Measurements from ENCODE around the gene MYO1E. TPM values are rescaled to one million over a fixed set of nuclear protein-coding genes. Genes with fewer than 3 reads are reported as not detected.
A peak's percentile ranks its signal among the peaks of the same experiment; 100 is the strongest.

Gene MYO1E
- total RNA-seq, 1 experiment from 2014 or later: 68.8 TPM

DNA sequence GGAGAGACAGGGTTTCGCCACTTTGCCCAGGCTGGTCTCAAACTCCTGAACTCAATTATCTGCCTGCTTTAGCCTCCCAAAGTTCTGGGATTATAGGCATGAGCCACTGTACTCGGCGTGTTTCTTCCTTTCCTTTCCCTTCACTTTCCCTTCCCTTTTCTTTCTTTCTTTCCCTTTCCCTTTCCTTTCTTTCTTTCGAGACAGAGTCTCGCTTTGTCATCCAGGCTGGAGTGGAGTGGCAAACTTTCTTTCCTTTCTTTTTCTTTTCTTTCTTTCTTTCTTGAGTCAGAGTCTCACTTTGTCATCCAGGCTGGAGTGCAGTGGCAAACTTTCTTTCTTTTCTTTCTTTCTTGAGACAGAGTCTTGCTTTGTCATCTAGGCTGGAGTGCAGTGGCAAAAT, 183.4 kb downstream of the MYO1E start:
- no peak for ATAC-seq
- no peak overlapping the region for H3K9ac ChIP-seq (ENCODE audit: low read length)
- no peak for DNase-seq
- peaks cover 28% of the 10 kb centered on the region for H3K4me1 ChIP-seq (ENCODE audit: insufficient read depth, low read length)
- no peaks in the 10 kb centered on the region for H3K9me2 ChIP-seq (replicated peaks; ENCODE audit: low read length)
- no peak overlapping the region for H3K27ac ChIP-seq (ENCODE audit: low read length)
- H4K20me1 ChIP-seq (ENCODE audit: low read length): no peaks in the 10 kb centered on the region
- H3K4me3 ChIP-seq (ENCODE audit: low read length): no peak overlapping the region
- no peaks in the 10 kb centered on the region for H3K9me3 ChIP-seq (ENCODE audit: low read length)
- TF ChIP-seq EZH2phosphoT487 (IDR thresholded peaks at IDR 0.05; ENCODE audit: borderline replicate concordance, low read length): no peak
- TF ChIP-seq, protein P1, sequence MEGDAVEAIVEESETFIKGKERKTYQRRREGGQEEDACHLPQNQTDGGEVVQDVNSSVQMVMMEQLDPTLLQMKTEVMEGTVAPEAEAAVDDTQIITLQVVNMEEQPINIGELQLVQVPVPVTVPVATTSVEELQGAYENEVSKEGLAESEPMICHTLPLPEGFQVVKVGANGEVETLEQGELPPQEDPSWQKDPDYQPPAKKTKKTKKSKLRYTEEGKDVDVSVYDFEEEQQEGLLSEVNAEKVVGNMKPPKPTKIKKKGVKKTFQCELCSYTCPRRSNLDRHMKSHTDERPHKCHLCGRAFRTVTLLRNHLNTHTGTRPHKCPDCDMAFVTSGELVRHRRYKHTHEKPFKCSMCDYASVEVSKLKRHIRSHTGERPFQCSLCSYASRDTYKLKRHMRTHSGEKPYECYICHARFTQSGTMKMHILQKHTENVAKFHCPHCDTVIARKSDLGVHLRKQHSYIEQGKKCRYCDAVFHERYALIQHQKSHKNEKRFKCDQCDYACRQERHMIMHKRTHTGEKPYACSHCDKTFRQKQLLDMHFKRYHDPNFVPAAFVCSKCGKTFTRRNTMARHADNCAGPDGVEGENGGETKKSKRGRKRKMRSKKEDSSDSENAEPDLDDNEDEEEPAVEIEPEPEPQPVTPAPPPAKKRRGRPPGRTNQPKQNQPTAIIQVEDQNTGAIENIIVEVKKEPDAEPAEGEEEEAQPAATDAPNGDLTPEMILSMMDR (conservative IDR thresholded peaks at IDR 0.05; ENCODE audit: low read depth, low read length): no peak
- no peak for TF ChIP-seq EZH2 (IDR thresholded peaks at IDR 0.05; ENCODE audit: low read length, unreplicated experiment)
- H3K79me2 ChIP-seq (ENCODE audit: low read length): 0 out of 2 replicates have a peak, but pooled peaks cover 7% of the 10 kb centered on the region
- intact Hi-C loops (cut with micrococcal nuclease): no loop called here
- no peak overlapping the region for H3K4me2 ChIP-seq (ENCODE audit: low read length)
- H3K27me3 ChIP-seq (ENCODE audit: low read length): no peaks in the 10 kb centered on the region
- peaks cover 32% of the 10 kb centered on the region for H3K36me3 ChIP-seq (ENCODE audit: low read depth, low read length)
- H3F3A ChIP-seq (ENCODE audit: low read length, unreplicated experiment): peaks cover 9% of the 10 kb centered on the region
- POLR2A ChIA-PET (ENCODE audit: unreplicated experiment): no interaction called here
- no peak overlapping the region for H2AFZ ChIP-seq (ENCODE audit: low read length)
- no TSS peak for BruUV-seq (replicated peaks)
- CTCF ChIA-PET: no interaction called here

DNA sequence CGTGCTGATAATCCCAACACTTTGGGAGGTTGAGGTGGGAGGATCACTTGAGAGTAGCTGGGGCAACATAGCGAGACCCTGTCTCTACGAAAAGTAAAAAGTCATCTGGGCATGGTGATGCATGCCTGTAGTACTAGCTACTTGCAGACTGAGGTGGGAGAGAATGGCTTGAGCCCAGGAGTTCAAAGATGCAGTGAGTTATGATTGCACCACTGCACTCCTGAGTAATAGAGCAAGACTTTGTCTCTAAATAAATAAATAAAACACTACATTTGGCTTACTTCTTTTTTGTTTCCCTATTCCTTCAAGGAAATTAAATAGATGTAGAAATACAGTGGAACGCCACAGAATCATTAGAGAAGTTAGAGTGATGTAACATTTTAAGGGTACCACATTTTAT, 186.2 kb downstream of the MYO1E start:
- CTCF ChIA-PET: no interaction called here
- BruUV-seq (replicated peaks): no TSS peak
- Histone ChIP-seq H4K20me1 (ENCODE audit: low read length) (no peaks in the 10 kb centered on the region), H3K4me2 (ENCODE audit: low read length) (no peak overlapping the region), H3K79me2 (ENCODE audit: low read length) (0 out of 2 replicates have a peak, but pooled peaks cover 7% of the 10 kb centered on the region), H3K9me2 (replicated peaks; ENCODE audit: low read length) (no peaks in the 10 kb centered on the region), H3F3A (ENCODE audit: low read length, unreplicated experiment) (peaks cover under 1% of the 10 kb centered on the region), H3K4me1 (ENCODE audit: insufficient read depth, low read length) (peaks cover 12% of the 10 kb centered on the region), H3K27me3 (ENCODE audit: low read length) (no peaks in the 10 kb centered on the region), H3K27ac (ENCODE audit: low read length) (no peak overlapping the region), H3K9ac (ENCODE audit: low read length) (no peak overlapping the region), H2AFZ (ENCODE audit: low read length) (no peak overlapping the region), H3K9me3 (ENCODE audit: low read length) (no peaks in the 10 kb centered on the region), H3K4me3 (ENCODE audit: low read length) (no peak overlapping the region), H3K36me3 (ENCODE audit: low read depth, low read length) (peaks cover 23% of the 10 kb centered on the region)
- no peak for DNase-seq
- ATAC-seq: no peak
- POLR2A ChIA-PET (ENCODE audit: unreplicated experiment): no interaction called here
- intact Hi-C loops (cut with micrococcal nuclease): no loop called here
- TF ChIP-seq EZH2 (IDR thresholded peaks at IDR 0.05; ENCODE audit: low read length, unreplicated experiment): no peak
- TF ChIP-seq, protein P1 (conservative IDR thresholded peaks at IDR 0.05; ENCODE audit: low read depth, low read length): no peak
- TF ChIP-seq EZH2phosphoT487 (IDR thresholded peaks at IDR 0.05; ENCODE audit: borderline replicate concordance, low read length): no peak

DNA sequence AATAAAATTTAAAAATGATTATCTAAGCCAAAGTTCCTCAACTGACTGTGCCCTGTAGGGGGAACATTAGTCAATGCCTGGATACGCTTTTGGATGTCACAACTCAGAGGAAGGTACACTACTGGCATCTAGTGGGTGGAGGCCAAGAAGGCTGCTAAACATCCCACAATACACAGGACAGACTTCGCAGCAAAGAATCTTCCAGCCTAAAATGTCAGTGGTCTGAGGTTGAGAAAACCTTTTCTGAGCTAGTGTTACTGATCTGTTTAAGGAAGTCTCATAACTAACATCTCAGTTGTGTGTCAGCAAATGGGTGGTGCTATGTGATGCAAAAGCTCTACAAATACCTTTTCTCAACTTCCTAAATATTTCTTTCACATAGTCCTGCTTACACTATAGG, 186.9 kb downstream of the MYO1E start:
- Histone ChIP-seq H3K9me3 (ENCODE audit: low read length) (no peaks in the 10 kb centered on the region), H3K27me3 (ENCODE audit: low read length) (no peaks in the 10 kb centered on the region), H3K9ac (ENCODE audit: low read length) (no peak overlapping the region), H2AFZ (ENCODE audit: low read length) (no peak overlapping the region), H4K20me1 (ENCODE audit: low read length) (no peaks in the 10 kb centered on the region), H3K27ac (ENCODE audit: low read length) (no peak overlapping the region), H3F3A (ENCODE audit: low read length, unreplicated experiment) (no peaks in the 10 kb centered on the region), H3K4me2 (ENCODE audit: low read length) (no peak overlapping the region), H3K9me2 (replicated peaks; ENCODE audit: low read length) (no peaks in the 10 kb centered on the region), H3K79me2 (ENCODE audit: low read length) (0 out of 2 replicates have a peak, but pooled peaks cover 5% of the 10 kb centered on the region), H3K4me3 (ENCODE audit: low read length) (no peak overlapping the region), H3K4me1 (ENCODE audit: insufficient read depth, low read length) (peaks cover 4% of the 10 kb centered on the region), H3K36me3 (ENCODE audit: low read depth, low read length) (peaks cover 25% of the 10 kb centered on the region)
- DNase-seq (peak; percentile 24), ATAC-seq (no peak)
- TF ChIP-seq, protein P1 (conservative IDR thresholded peaks at IDR 0.05; ENCODE audit: low read depth, low read length): peak; percentile 39
- TF ChIP-seq EZH2phosphoT487 (IDR thresholded peaks at IDR 0.05; ENCODE audit: borderline replicate concordance, low read length): no peak
- intact Hi-C loops (cut with micrococcal nuclease): no loop called here
- BruUV-seq (replicated peaks): no TSS peak
- ChIA-PET POLR2A (ENCODE audit: unreplicated experiment) (no interaction called here), CTCF (no interaction called here)
